GM12872 (cell line): ENCODE data around the gene STXBP1.

ENCODE experiments used
- TF ChIP-seq, protein P1 (sequence below): IDR thresholded peaks from 3 replicates; pipeline ENCODE4 v1.5.1; 2011; ENCODE audit warnings: low read depth, mild to moderate bottlenecking, low read length, moderate library complexity; ENCODE audit not compliant: insufficient read depth

STXBP1 gene

DNA sequence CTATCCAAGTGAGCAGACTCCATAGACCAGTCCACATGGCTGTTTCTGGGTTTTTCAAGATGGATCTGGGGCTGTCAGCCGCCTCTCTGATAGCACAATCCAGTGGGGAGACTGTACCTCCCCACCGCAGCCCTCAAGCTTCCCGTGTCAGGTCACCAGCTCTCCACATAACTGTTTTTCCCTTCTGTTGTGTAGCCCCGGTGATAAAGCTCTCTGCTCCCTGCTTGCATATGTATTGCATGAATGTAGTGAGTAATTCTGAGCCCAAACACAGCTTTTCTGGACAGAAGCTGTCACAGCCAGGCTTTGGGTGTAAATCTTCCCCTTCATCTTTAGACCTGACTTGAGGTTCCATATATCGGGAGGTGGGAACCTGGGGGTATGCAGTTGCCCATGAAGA is 71.6 kb downstream of the STXBP1 start:
- TF ChIP-seq, protein P1, sequence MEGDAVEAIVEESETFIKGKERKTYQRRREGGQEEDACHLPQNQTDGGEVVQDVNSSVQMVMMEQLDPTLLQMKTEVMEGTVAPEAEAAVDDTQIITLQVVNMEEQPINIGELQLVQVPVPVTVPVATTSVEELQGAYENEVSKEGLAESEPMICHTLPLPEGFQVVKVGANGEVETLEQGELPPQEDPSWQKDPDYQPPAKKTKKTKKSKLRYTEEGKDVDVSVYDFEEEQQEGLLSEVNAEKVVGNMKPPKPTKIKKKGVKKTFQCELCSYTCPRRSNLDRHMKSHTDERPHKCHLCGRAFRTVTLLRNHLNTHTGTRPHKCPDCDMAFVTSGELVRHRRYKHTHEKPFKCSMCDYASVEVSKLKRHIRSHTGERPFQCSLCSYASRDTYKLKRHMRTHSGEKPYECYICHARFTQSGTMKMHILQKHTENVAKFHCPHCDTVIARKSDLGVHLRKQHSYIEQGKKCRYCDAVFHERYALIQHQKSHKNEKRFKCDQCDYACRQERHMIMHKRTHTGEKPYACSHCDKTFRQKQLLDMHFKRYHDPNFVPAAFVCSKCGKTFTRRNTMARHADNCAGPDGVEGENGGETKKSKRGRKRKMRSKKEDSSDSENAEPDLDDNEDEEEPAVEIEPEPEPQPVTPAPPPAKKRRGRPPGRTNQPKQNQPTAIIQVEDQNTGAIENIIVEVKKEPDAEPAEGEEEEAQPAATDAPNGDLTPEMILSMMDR, result no peak

DNA sequence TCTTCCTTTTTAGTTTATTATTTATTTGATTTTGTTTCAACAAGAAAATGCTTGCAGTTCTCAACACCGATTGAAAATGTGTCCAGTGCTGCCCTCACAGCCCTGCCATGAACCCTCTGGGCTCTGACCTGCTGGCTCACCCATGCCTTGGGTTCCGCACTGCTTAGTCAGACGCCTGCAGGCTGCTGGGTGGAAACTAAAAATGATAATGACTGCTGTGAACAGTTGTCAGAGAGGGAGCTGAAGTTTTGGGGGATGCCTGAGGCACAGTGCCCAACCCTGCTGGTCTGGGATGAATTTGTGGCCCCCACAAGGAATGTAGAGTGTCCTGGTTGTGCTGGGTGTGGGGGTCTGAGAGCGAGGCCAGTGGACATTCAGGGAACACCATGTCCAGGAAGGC is 72.5 kb downstream of the STXBP1 start:
- TF ChIP-seq, protein P1, result no peak

- TF ChIP-seq, protein P1, result no peak
Measured at GRCh38 chr9:127686461-127687393, 74.7 kb downstream of the STXBP1 start.

GRCh38 chr9:127689329-127690000 is 77.4 kb downstream of the STXBP1 start:
- TF ChIP-seq, protein P1, result no peak

DNA sequence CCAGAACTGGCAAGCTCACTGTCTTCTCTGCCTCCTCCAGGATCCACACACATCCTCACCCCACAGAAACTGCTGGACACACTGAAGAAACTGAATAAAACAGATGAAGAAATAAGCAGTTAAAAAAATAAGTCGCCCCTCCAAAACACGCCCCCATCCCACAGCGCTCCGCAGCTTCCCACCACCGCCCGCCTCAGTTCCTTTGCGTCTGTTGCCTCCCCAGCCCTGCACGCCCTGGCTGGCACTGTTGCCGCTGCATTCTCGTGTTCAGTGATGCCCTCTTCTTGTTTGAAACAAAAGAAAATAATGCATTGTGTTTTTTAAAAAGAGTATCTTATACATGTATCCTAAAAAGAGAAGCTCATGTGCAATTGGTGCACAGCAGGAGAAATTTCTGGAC is 78.7 kb downstream of the STXBP1 start:
- TF ChIP-seq, protein P1, result no peak

- TF ChIP-seq, protein P1, result no peak
Measured at GRCh38 chr9:127692071-127692470, 80.0 kb downstream of the STXBP1 start.

GRCh38 chr9:127693143-127693542 is 81.1 kb downstream of the STXBP1 start:
- TF ChIP-seq, protein P1, result no peak
